Parathyroid adenoma (tissue), 2 donors: ENCODE measurements around the gene MS4A10.

Experiments
- H2AFZ ChIP-seq: fragments of 300-600 bp; sonication (generic); one replicate; pipeline ENCODE4 v1.7.0; 2017; ENCODE audit warnings: antibody characterized with exemption, mild to moderate bottlenecking
- H3K27ac ChIP-seq: fragments of 300-600 bp; sonication (generic); one replicate; pipeline ENCODE4 v1.7.0; 2017
- H3K27me3 ChIP-seq: fragments of 300-600 bp; sonication (generic); one replicate; pipeline ENCODE4 v1.7.0; 2017; ENCODE audit warnings: low read length; ENCODE audit not compliant: control insufficient read depth, insufficient read depth
- H3K36me3 ChIP-seq: fragments of 300-600 bp; sonication (generic); one replicate; pipeline ENCODE4 v1.7.0; 2017; ENCODE audit warnings: low read length; ENCODE audit not compliant: control insufficient read depth, insufficient read depth
- H3K4me1 ChIP-seq: fragments of 300-600 bp; sonication (generic); one replicate; pipeline ENCODE4 v1.7.0; 2017; ENCODE audit warnings: control low read depth
- H3K4me2 ChIP-seq: fragments of 300-600 bp; sonication (generic); one replicate; pipeline ENCODE4 v1.7.0; 2017; ENCODE audit warnings: low read length
- H3K4me3 ChIP-seq: fragments of 300-600 bp; sonication (generic); one replicate; pipeline ENCODE4 v1.7.0; 2017; ENCODE audit warnings: low read depth, low read length
- H3K79me2 ChIP-seq: fragments of 300-600 bp; sonication (generic); one replicate; pipeline ENCODE4 v1.7.0; 2017; ENCODE audit warnings: control low read depth
- H3K9ac ChIP-seq: fragments of 300-600 bp; sonication (generic); one replicate; pipeline ENCODE4 v1.7.0; 2017; ENCODE audit warnings: mild to moderate bottlenecking
- H3K9me3 ChIP-seq: fragments of 300-600 bp; sonication (generic); one replicate; pipeline ENCODE4 v1.7.0; 2017; ENCODE audit warnings: low read length; ENCODE audit not compliant: control insufficient read depth
- CTCF ChIP-seq: fragments of 300-600 bp; sonication (generic); IDR thresholded peaks from one replicate; pipeline ENCODE4 v1.7.0; 2017; ENCODE audit warnings: antibody characterized with exemption, mild to moderate bottlenecking
- donor health status: primary hyperparathyroidism.

MS4A10 gene

GRCh38 chr11:60744114-60744513 lies 41.0 kb upstream of the MS4A10 start:
- Histone ChIP-seq H3K79me2 (no peaks in the 10 kb centered on the region), H3K9ac (no peak overlapping the region), H3K27ac (no peak overlapping the region), H3K4me1 (no peaks in the 10 kb centered on the region), H3K4me2 (no peak overlapping the region), H3K27me3 (no peaks in the 10 kb centered on the region), H3K4me3 (no peak overlapping the region), H3K9me3 (no peaks in the 10 kb centered on the region), H2AFZ (no peak overlapping the region), H3K36me3 (no peaks in the 10 kb centered on the region)
- no peak for TF ChIP-seq CTCF

GRCh38 chr11:60747359-60747873 lies 37.7 kb upstream of the MS4A10 start:
- H3K79me2 ChIP-seq = no peaks in the 10 kb centered on the region
- H3K4me3 ChIP-seq = no peak overlapping the region
- H3K4me2 ChIP-seq = no peak overlapping the region
- H3K9ac ChIP-seq = no peak overlapping the region
- no peaks in the 10 kb centered on the region for H3K36me3 ChIP-seq
- TF ChIP-seq CTCF = no peak
- no peaks in the 10 kb centered on the region for H3K9me3 ChIP-seq
- H2AFZ ChIP-seq = no peak overlapping the region
- H3K27me3 ChIP-seq = no peaks in the 10 kb centered on the region
- H3K27ac ChIP-seq = no peak overlapping the region
- H3K4me1 ChIP-seq = peaks cover 3% of the 10 kb centered on the region

GRCh38 chr11:60748225-60748624 lies 36.9 kb upstream of the MS4A10 start:
- H3K4me3 ChIP-seq = no peak overlapping the region
- H3K4me1 ChIP-seq = peaks cover 3% of the 10 kb centered on the region
- no peak for TF ChIP-seq CTCF
- no peak overlapping the region for H3K4me2 ChIP-seq
- H3K27ac ChIP-seq = no peak overlapping the region
- H3K9me3 ChIP-seq = no peaks in the 10 kb centered on the region
- H3K27me3 ChIP-seq = no peaks in the 10 kb centered on the region
- H3K9ac ChIP-seq = no peak overlapping the region
- H2AFZ ChIP-seq = no peak overlapping the region
- H3K79me2 ChIP-seq = no peaks in the 10 kb centered on the region
- H3K36me3 ChIP-seq = no peaks in the 10 kb centered on the region

GRCh38 chr11:60748821-60749220 lies 36.3 kb upstream of the MS4A10 start:
- no peak for TF ChIP-seq CTCF
- Histone ChIP-seq H3K4me1 (peaks cover 3% of the 10 kb centered on the region), H2AFZ (no peak overlapping the region), H3K27ac (no peak overlapping the region), H3K36me3 (no peaks in the 10 kb centered on the region), H3K9me3 (no peaks in the 10 kb centered on the region), H3K79me2 (no peaks in the 10 kb centered on the region), H3K27me3 (no peaks in the 10 kb centered on the region), H3K9ac (no peak overlapping the region), H3K4me2 (no peak overlapping the region), H3K4me3 (no peak overlapping the region)

- no peak overlapping the region for H3K4me3 ChIP-seq
- TF ChIP-seq CTCF = no peak
- no peak overlapping the region for H3K27ac ChIP-seq
- no peaks in the 10 kb centered on the region for H3K9me3 ChIP-seq
- no peak overlapping the region for H3K9ac ChIP-seq
- H2AFZ ChIP-seq = no peak overlapping the region
- no peaks in the 10 kb centered on the region for H3K27me3 ChIP-seq
- peaks cover 3% of the 10 kb centered on the region for H3K4me1 ChIP-seq
- no peaks in the 10 kb centered on the region for H3K79me2 ChIP-seq
- H3K4me2 ChIP-seq = no peak overlapping the region
- no peaks in the 10 kb centered on the region for H3K36me3 ChIP-seq
Observed at GRCh38 chr11:60750911-60751310, 34.2 kb upstream of the MS4A10 start.
